Measurements from ENCODE around the gene FHL3.
A peak's percentile ranks its signal among the peaks of the same experiment; 100 is the strongest.

The FHL3 gene

GRCh38 chr1:38000529-38001455 is 4.5 kb downstream of the FHL3 start:
- peaks cover 21 to 32% (median 31%) of the 10 kb centered on the region in 11 experiments for H3K36me3 ChIP-seq
- no peak for TF ChIP-seq Cebpa-rat (IDR thresholded peaks at IDR 0.05)
- H3K4me1 ChIP-seq = peaks cover 61 to 91% (median 77%) of the 10 kb centered on the region in 10 experiments
- peak overlapping the region; percentile 75 to 93 (median 87) for H3K27ac ChIP-seq
- H4K20me1 ChIP-seq = peaks cover 0 to 40% (median 4%) of the 10 kb centered on the region in 11 experiments; a peak in 6 of 22 replicates
- H3K4me3 ChIP-seq = peak overlapping the region in 8 of 10 experiments; percentile 0 to 56 (median 40); a peak in 12 of 20 replicates
- no peaks in the 10 kb centered on the region for H3K9me3 ChIP-seq (replicated peaks in 1 of 11)
- H3K4me2 ChIP-seq = peak overlapping the region; percentile 87 to 100 (median 98)
- H3K27me3 ChIP-seq = no peaks in the 10 kb centered on the region
- H3K9ac ChIP-seq = peak overlapping the region; percentile 66 to 80 (median 75)

DNA sequence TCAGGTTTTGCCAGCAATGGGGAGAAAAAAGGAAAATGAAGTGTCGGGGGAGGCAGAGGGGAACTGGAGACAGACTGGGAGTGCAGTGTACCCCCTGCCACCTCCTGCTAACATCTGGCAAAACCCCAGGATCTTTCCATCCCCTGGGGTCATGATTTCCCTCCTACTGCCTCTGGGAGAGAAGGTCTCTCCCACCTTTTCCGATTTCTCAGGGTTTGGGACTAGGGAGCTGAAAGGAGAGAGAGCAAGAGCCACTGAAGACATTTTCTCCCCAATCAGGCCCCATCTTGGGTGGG is 5.1 kb downstream of the FHL3 start:
- Histone ChIP-seq H3K4me2 (peak overlapping the region; percentile 87 to 100 (median 98)), H3K9ac (peak overlapping the region; percentile 66 to 80 (median 75)), H3K9me3 (replicated peaks in 1 of 11) (no peaks in the 10 kb centered on the region), H3K4me3 (peak overlapping the region in 8 of 10 experiments; percentile 0 to 56 (median 40); a peak in 14 of 20 replicates), H3K27me3 (no peaks in the 10 kb centered on the region), H3K4me1 (peaks cover 60 to 94% (median 79%) of the 10 kb centered on the region in 10 experiments), H3K36me3 (peaks cover 23 to 38% (median 35%) of the 10 kb centered on the region in 11 experiments), H4K20me1 (peaks cover 0 to 40% (median 4%) of the 10 kb centered on the region in 11 experiments; a peak in 6 of 22 replicates), H3K27ac (peak overlapping the region; percentile 75 to 93 (median 87))
- TF ChIP-seq Cebpa-rat (IDR thresholded peaks at IDR 0.05) = no peak

DNA sequence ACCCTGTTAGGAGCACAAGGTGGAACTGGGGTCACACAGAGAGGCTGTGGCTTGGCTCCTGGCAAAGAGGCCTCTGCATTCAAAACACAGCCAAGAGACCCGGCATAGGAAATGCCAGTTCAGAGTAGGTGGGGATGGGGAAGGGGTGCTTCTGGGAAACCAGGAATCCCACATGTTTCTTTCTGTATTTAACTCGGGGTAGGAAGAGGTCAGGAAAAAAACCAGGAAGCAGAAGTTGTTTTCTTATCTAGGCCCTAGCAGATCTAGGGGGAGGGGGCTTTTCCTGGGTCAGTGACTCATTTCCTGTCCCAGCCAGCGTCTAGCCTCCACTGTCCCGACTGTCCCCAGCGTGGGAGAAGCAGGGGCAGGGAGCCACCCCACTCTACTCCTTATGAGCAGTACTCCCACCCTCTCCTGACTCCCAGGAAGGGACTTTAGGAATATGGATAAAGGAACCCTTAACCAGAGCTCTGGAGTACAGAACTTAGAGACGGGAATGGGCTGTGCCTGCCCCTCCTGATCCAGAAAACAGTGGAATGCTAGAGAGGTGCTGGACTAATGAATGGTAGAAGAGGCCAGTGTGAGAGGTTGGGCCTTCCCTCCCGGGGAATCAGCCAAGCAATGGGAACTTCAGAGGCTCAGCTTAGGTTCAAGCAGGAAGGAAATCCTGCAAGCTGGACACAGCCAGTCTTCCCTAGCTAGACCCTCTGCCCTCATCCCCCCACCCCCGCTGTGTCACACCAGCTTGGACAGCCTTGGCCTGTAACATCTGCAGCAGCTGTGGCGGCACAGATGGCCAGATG is 5.7 kb downstream of the FHL3 start:
- Histone ChIP-seq H3K27ac (peak overlapping the region; percentile 75 to 93 (median 87)), H3K4me1 (peaks cover 58 to 99% (median 81%) of the 10 kb centered on the region in 10 experiments), H3K9me3 (replicated peaks in 1 of 11) (no peaks in the 10 kb centered on the region), H3K9ac (peak overlapping the region; percentile 66 to 80 (median 75)), H3K27me3 (no peaks in the 10 kb centered on the region), H3K4me3 (peak overlapping the region in 8 of 10 experiments; percentile 4 to 56 (median 40); a peak in 15 of 20 replicates), H4K20me1 (peaks cover 0 to 39% (median 4%) of the 10 kb centered on the region in 11 experiments; a peak in 7 of 22 replicates), H3K4me2 (peak overlapping the region; percentile 87 to 100 (median 98)), H3K36me3 (peaks cover 28 to 43% (median 41%) of the 10 kb centered on the region in 11 experiments)
- no peak for TF ChIP-seq Cebpa-rat (IDR thresholded peaks at IDR 0.05)

DNA sequence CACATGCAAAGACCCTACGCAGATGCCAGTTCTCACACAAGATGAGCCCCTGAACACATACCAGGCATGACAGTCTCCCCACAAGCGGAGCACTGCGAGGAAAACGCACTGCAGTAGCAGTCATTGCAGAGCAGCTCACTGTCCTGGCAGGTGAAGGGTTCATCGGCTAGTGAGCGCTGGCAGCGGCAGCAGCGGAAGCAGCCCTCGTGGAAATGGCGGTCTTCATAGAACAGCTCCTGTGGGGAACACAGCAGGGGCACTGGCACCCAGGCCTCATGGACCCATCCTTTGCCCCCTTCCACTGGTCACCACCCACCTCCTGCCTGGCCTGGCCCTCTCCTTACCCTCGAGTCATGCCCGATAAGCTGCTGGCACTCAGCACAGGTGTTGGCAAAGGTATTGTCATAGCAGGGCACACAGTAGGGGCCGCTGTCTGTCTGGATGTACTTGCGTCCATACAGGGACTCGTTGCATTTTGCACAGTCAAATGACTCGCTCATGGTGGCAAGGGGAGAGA is 6.3 kb downstream of the FHL3 start:
- H3K27me3 ChIP-seq = no peaks in the 10 kb centered on the region
- H3K9me3 ChIP-seq (replicated peaks in 1 of 11) = no peaks in the 10 kb centered on the region
- TF ChIP-seq Cebpa-rat (IDR thresholded peaks at IDR 0.05) = no peak
- peak overlapping the region in 8 of 10 experiments; percentile 4 to 56 (median 40); a peak in 13 of 20 replicates for H3K4me3 ChIP-seq
- H3K36me3 ChIP-seq = peaks cover 28 to 50% (median 47%) of the 10 kb centered on the region in 11 experiments
- H3K9ac ChIP-seq = peak overlapping the region; percentile 66 to 80 (median 75); a peak in 21 of 22 replicates
- H3K4me2 ChIP-seq = peak overlapping the region; percentile 87 to 100 (median 98)
- peaks cover 51 to 95% (median 77%) of the 10 kb centered on the region in 10 experiments for H3K4me1 ChIP-seq
- H4K20me1 ChIP-seq = peaks cover 0 to 32% (median 4%) of the 10 kb centered on the region in 11 experiments; a peak in 7 of 22 replicates
- peak overlapping the region; percentile 75 to 93 (median 87) for H3K27ac ChIP-seq

GRCh38 chr1:37998089-37998808 is 7.1 kb downstream of the FHL3 start:
- TF ChIP-seq Cebpa-rat (IDR thresholded peaks at IDR 0.05) = no peak
- Histone ChIP-seq H4K20me1 (peaks cover 0 to 25% (median 0%) of the 10 kb centered on the region in 11 experiments; a peak in 6 of 22 replicates), H3K4me1 (peaks cover 44 to 88% (median 70%) of the 10 kb centered on the region in 10 experiments), H3K4me2 (peak overlapping the region in 7 of 11 experiments; percentile 93 to 100 (median 98); a peak in 13 of 22 replicates), H3K9me3 (replicated peaks in 1 of 11) (no peaks in the 10 kb centered on the region), H3K36me3 (peaks cover 28 to 52% (median 49%) of the 10 kb centered on the region in 11 experiments), H3K9ac (peak overlapping the region in 6 of 11 experiments; percentile 74 to 80 (median 79); a peak in 9 of 22 replicates), H3K4me3 (peak overlapping the region in 1 of 10 experiments; percentile 56; a peak in 3 of 20 replicates), H3K27me3 (no peaks in the 10 kb centered on the region), H3K27ac (peak overlapping the region in 8 of 11 experiments; percentile 84 to 93 (median 89); a peak in 16 of 22 replicates)

DNA sequence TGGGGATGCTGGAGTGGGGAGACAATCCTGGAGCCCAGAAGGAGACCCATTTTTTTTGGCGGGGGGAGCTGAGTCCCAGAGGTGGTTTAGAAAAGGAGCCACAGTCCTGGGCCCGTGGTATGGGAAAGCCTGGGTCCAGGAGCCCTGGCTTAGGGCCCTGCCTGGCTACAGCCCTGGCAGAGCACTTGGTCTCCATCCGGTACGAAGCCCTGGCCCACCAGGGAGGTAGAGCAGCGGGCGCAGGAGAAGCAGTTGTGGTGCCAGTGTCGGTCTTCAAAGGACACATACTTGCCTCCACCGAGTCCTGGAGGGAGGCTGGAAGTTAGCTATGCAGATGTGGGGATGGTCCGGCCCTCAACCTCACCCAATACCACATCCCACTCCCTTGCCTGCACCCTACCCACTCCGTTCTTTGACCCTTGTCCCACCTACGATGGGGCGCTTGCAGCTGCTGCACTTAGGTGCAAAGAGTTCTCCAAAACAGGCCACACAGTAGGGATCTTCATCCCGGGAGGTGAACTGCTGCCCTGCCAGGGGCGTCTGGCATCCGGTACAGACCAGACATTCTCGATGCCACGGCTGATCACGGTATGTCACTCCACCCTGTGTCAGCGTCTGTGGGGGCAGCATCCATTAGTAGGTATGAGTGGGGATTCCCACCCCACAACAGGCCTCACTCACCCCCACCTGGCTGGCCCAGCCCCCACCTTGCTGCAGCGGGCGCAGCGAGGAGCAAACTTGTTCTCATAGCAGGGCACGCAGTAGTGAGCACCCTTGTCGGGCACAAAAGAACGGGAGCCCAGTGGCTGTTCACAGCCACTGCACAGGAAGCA is 7.8 kb downstream of the FHL3 start:
- Histone ChIP-seq H4K20me1 (peaks cover 0 to 20% (median 0%) of the 10 kb centered on the region in 11 experiments; a peak in 3 of 22 replicates), H3K27ac (peak overlapping the region in 9 of 11 experiments; percentile 43 to 93 (median 88); a peak in 17 of 22 replicates), H3K4me3 (no peak overlapping the region), H3K9ac (peak overlapping the region in 7 of 11 experiments; percentile 38 to 59 (median 50); a peak in 12 of 22 replicates), H3K4me1 (peaks cover 37 to 80% (median 62%) of the 10 kb centered on the region in 10 experiments), H3K36me3 (peaks cover 28 to 52% (median 49%) of the 10 kb centered on the region in 11 experiments), H3K9me3 (replicated peaks in 1 of 11) (no peaks in the 10 kb centered on the region), H3K27me3 (no peaks in the 10 kb centered on the region), H3K4me2 (peak overlapping the region in 5 of 11 experiments; percentile 68 to 100 (median 98); a peak in 10 of 22 replicates)
- no peak for TF ChIP-seq Cebpa-rat (IDR thresholded peaks at IDR 0.05)
